H1 (cell line): ENCODE results near the gene UTP15. TPM values are rescaled to one million over a fixed set of nuclear protein-coding genes. Genes with fewer than 3 reads are reported as not detected.

Experiments used
- CTCF ChIA-PET: fragments of 300-600 bp; sonication (Branson Sonifier 250); formaldehyde crosslinking; loops from one replicate; lab custom pipeline; 2021; ENCODE audit not compliant: partially characterized antibody; lab: Charles Lee
- POLR2A ChIA-PET: fragments of 300-600 bp; sonication (Branson Sonifier 250); formaldehyde crosslinking; loops from one replicate; lab custom pipeline; 2021; ENCODE audit warnings: inconsistent platforms; ENCODE audit not compliant: partially characterized antibody; lab: Charles Lee
- DNase-seq, 2 experiments: peaks; one replicate each; pipeline versions ENCODE4 v3.0.0 to v3.0.0-alpha.2; 2010 to 2022; ENCODE audit warnings: low spot score in 2 of 2, low read depth in 1 of 2, mixed read lengths in 1 of 2
- FAIRE-seq: peaks from 2 replicates; lab custom pipeline; 2011; peaks lifted over from hg19 to GRCh38; lab: Jason Lieb, UNC
- H2AFZ ChIP-seq: 2 replicates; pipeline ENCODE4 v1.8.1; 2012; ENCODE audit warnings: low read length, inconsistent platforms
- H2AK5ac ChIP-seq: 2 replicates; pipeline ENCODE4 v1.6.1; 2013; ENCODE audit warnings: low read depth, low read length
- H2BK120ac ChIP-seq: replicated peaks from 2 replicates; pipeline ENCODE3; 2013; ENCODE audit warnings: low read depth, low read length, inconsistent platforms
- H2BK12ac ChIP-seq: 2 replicates; pipeline ENCODE4 v1.6.1; 2013; ENCODE audit warnings: low read depth, low read length
- H2BK15ac ChIP-seq: 2 replicates; pipeline ENCODE4 v1.6.1; 2013; ENCODE audit warnings: low read length
- H2BK20ac ChIP-seq: 2 replicates; pipeline ENCODE4 v1.6.1; 2013; ENCODE audit warnings: low read length
- H2BK5ac ChIP-seq: 2 replicates; pipeline ENCODE4 v1.6.1; 2013; ENCODE audit warnings: low read depth, low read length
- H3K14ac ChIP-seq: 2 replicates; pipeline ENCODE4 v1.6.1; 2013; ENCODE audit warnings: inconsistent platforms; ENCODE audit not compliant: insufficient read length
- H3K18ac ChIP-seq: 2 replicates; pipeline ENCODE4 v1.6.1; 2013; ENCODE audit warnings: low read length; ENCODE audit errors: extremely low read depth
- H3K23ac ChIP-seq: 2 replicates; pipeline ENCODE4 v1.6.1; 2013; ENCODE audit warnings: inconsistent platforms; ENCODE audit not compliant: insufficient read length
- H3K23me2 ChIP-seq: 2 replicates; pipeline ENCODE4 v1.6.1; 2013; ENCODE audit warnings: low read depth, low read length
- H3K27ac ChIP-seq: 2 replicates; pipeline ENCODE4 v1.6.1; 2011; ENCODE audit warnings: low read depth, low read length, inconsistent platforms
- H3K27me3 ChIP-seq, 4 experiments: replicated peaks in 1 of 4; 1 replicate in 1 of 4; 2 replicates in 3 of 4; pipeline versions ENCODE4 v1.6.1 to v1.8.1; 2011 to 2013; ENCODE audit warnings: low read length in 3 of 4, mild to moderate bottlenecking in 3 of 4, inconsistent platforms in 2 of 4, mixed read lengths in 2 of 4, moderate library complexity in 1 of 4; ENCODE audit not compliant: control insufficient read depth in 3 of 4, insufficient read depth in 3 of 4; ENCODE audit errors: extremely low read depth in 1 of 4
- H3K36me3 ChIP-seq, 4 experiments: 2 replicates each; pipeline versions ENCODE4 v1.6.1 to v1.8.1; 2011 to 2013; ENCODE audit warnings: mild to moderate bottlenecking in 4 of 4, low read length in 3 of 4, moderate library complexity in 2 of 4, control low read depth in 1 of 4, inconsistent platforms in 1 of 4; ENCODE audit not compliant: insufficient read depth in 4 of 4, control insufficient read depth in 2 of 4
- H3K4ac ChIP-seq: replicated peaks from 2 replicates; pipeline ENCODE3; 2013; ENCODE audit warnings: low read length, low read depth, mixed read lengths, inconsistent platforms; ENCODE audit not compliant: insufficient read length
- H3K4me1 ChIP-seq, 4 experiments: replicated peaks in 1 of 4; 1 replicate in 1 of 4; 2 replicates in 3 of 4; pipeline versions ENCODE4 v1.6.1 to v1.8.1; 2011 to 2013; ENCODE audit warnings: low read length in 3 of 4, inconsistent platforms in 2 of 4, mixed read lengths in 1 of 4; ENCODE audit not compliant: insufficient read depth in 4 of 4, control insufficient read depth in 3 of 4
- H3K4me2 ChIP-seq, 2 experiments: 2 replicates each; pipeline versions ENCODE4 v1.6.1 to v1.8.1; 2011 to 2013; ENCODE audit warnings: low read depth in 2 of 2, low read length in 2 of 2, control low read depth in 1 of 2, inconsistent platforms in 1 of 2, mild to moderate bottlenecking in 1 of 2; ENCODE audit not compliant: insufficient read depth in 1 of 2
- H3K4me3 ChIP-seq, 4 experiments: fragments of 200-600, 300-600 bp in 1 of 4; sonication (generic), shearing (Covaris generic), sonication (Bioruptor Twin) in 1 of 4; 2 replicates each; pipeline versions ENCODE4 v1.5.1 to v1.8.1; 2011 to 2016; ENCODE audit warnings: low read length in 4 of 4, low read depth in 3 of 4, control low read depth in 2 of 4, inconsistent platforms in 2 of 4, mild to moderate bottlenecking in 2 of 4, mixed read lengths in 1 of 4, moderate library complexity in 1 of 4; ENCODE audit not compliant: insufficient read depth in 2 of 4; ENCODE audit errors: extremely low read depth in 1 of 4
- H3K56ac ChIP-seq: replicated peaks from 2 replicates; pipeline ENCODE3; 2013; ENCODE audit warnings: low read depth, mild to moderate bottlenecking, mixed read lengths, low read length, inconsistent platforms; ENCODE audit not compliant: insufficient read length
- H3K79me1 ChIP-seq: 2 replicates; pipeline ENCODE4 v1.6.1; 2013; ENCODE audit warnings: low read depth, low read length, control low read depth
- H3K79me2 ChIP-seq, 2 experiments: 2 replicates each; pipeline versions ENCODE4 v1.6.1 to v1.8.1; 2012 to 2013; ENCODE audit warnings: low read length in 2 of 2, mild to moderate bottlenecking in 2 of 2, inconsistent platforms in 1 of 2; ENCODE audit not compliant: insufficient read depth in 2 of 2, control insufficient read depth in 1 of 2
- H3K9ac ChIP-seq, 4 experiments: replicated peaks in 1 of 4; 1 replicate in 1 of 4; 2 replicates in 3 of 4; pipeline versions ENCODE4 v1.6.1 to v1.8.1; 2011 to 2013; ENCODE audit warnings: low read depth in 3 of 4, low read length in 3 of 4, control low read depth in 2 of 4, mild to moderate bottlenecking in 2 of 4, moderate library complexity in 2 of 4, inconsistent platforms in 1 of 4; ENCODE audit errors: extremely low read depth in 1 of 4
- H3K9me3 ChIP-seq, 2 experiments: 2 replicates each; pipeline versions ENCODE4 v1.6.1 to v1.8.1; 2012 to 2013; ENCODE audit warnings: mild to moderate bottlenecking in 2 of 2, moderate library complexity in 2 of 2, control low read depth in 1 of 2, inconsistent platforms in 1 of 2, low read depth in 1 of 2, low read length in 1 of 2, mixed read lengths in 1 of 2; ENCODE audit not compliant: insufficient read depth in 2 of 2
- H4K20me1 ChIP-seq, 2 experiments: replicated peaks in 1 of 2; 2 replicates each; pipeline versions ENCODE3 to v1.8.1; 2011 to 2013; ENCODE audit warnings: inconsistent platforms in 2 of 2, low read length in 2 of 2, mild to moderate bottlenecking in 1 of 2; ENCODE audit not compliant: insufficient read depth in 2 of 2, control insufficient read depth in 1 of 2
- H4K5ac ChIP-seq: 2 replicates; pipeline ENCODE4 v1.6.1; 2013; ENCODE audit warnings: low read length, low read depth, mixed read lengths, inconsistent platforms; ENCODE audit not compliant: insufficient read length
- H4K8ac ChIP-seq: 2 replicates; pipeline ENCODE4 v1.8.0; 2013; ENCODE audit warnings: mild to moderate bottlenecking, moderate library complexity, low read length, inconsistent platforms; ENCODE audit not compliant: insufficient read depth; ENCODE audit errors: extremely low read depth
- H4K91ac ChIP-seq: replicated peaks from 2 replicates; pipeline ENCODE3; 2013; ENCODE audit warnings: low read length, mixed read lengths, inconsistent platforms; ENCODE audit not compliant: insufficient read length
- GABPA ChIP-seq: IDR thresholded peaks from 2 replicates; pipeline ENCODE4 v1.6.1; 2011; ENCODE audit warnings: mild to moderate bottlenecking, low read length, moderate library complexity, borderline replicate concordance; ENCODE audit not compliant: insufficient read depth
- GTF2F1 ChIP-seq: IDR thresholded peaks from 2 replicates; pipeline ENCODE4 v1.6.1; 2012; ENCODE audit warnings: low read depth, low read length, improper control_type of control experiment, borderline replicate concordance
- POU5F1 ChIP-seq: IDR thresholded peaks from 2 replicates; pipeline ENCODE4 v1.6.1; 2011; ENCODE audit warnings: low read depth, mild to moderate bottlenecking, low read length, moderate library complexity
- SAP30 ChIP-seq: fragments of 300-600 bp; sonication (generic); IDR thresholded peaks from 2 replicates; pipeline ENCODE4 v1.7.1; 2012; ENCODE audit warnings: low read length, moderate library complexity, mild to moderate bottlenecking, inconsistent platforms; ENCODE audit not compliant: insufficient read depth, insufficient replicate concordance
- SP2 ChIP-seq: IDR thresholded peaks from 2 replicates; pipeline ENCODE4 v1.6.1; 2012; ENCODE audit warnings: mild to moderate bottlenecking, low read length, inconsistent platforms
- SP4 ChIP-seq: IDR thresholded peaks from 2 replicates; pipeline ENCODE4 v1.6.1; 2012; ENCODE audit warnings: low read length, inconsistent platforms
- TEAD4 ChIP-seq: IDR thresholded peaks from 2 replicates; pipeline ENCODE4 v1.6.1; 2012; ENCODE audit warnings: low read depth, low read length, inconsistent platforms, mixed read lengths
- ZNF274 ChIP-seq: IDR thresholded peaks from 2 replicates; pipeline ENCODE4 v1.7.0; 2012; ENCODE audit warnings: low read length, borderline replicate concordance; ENCODE audit errors: extremely low read depth
- WGBS, 2 experiments: shearing (Covaris generic) in 1 of 2; methylation state at CpG; one replicate each; pipeline versions ENCODE4 v1.1.6 to v1.1.7; 2013 to 2015; ENCODE audit warnings: low lambda C conversion rate in 2 of 2, mixed read lengths in 2 of 2, inconsistent platforms in 1 of 2, low coverage in 1 of 2, missing lambda C conversion rate in 1 of 2; ENCODE audit not compliant: insufficient replicate concordance in 2 of 2, insufficient coverage in 1 of 2, insufficient read length in 1 of 2; ENCODE audit errors: extremely low coverage in 1 of 2, missing lambda C conversion rate in 1 of 2; 5-methylcytosine and 5-hydroxymethylcytosine counted together
- polyA plus RNA-seq, 7 experiments: library from polyadenylated mRNA; depleted of rRNA in 3 of 7; stranded (reverse) in 5 of 7; unstranded in 2 of 7; fragments of >200 nt in 5 of 7; fragments of 200-250 nt in 2 of 7; gene quantifications; 1 replicate in 5 of 7; 2 replicates in 1 of 7; 4 replicates in 1 of 7; pipeline versions ENCODE4 v1.2.1 to v1.2.3, GENCODE V29; 2011 to 2013; ENCODE audit warnings: missing spikeins in 2 of 7, mixed read lengths in 2 of 7
- total RNA-seq: library from RNA; stranded (reverse); fragmentation: NEBNext Ultra II Directional; extraction: Animal tissue kit (Norgen Biotek cat#: 25700); gene quantifications from 2 replicates; pipeline ENCODE4 v1.2.1, GENCODE V29; 2021

UTP15 gene
- total and polyA plus RNA-seq, 2 of the 8 experiments (the other 6 are each of a cell fraction or from before 2014, with no cell fraction given), result 14.3 to 33.6 TPM

DNA sequence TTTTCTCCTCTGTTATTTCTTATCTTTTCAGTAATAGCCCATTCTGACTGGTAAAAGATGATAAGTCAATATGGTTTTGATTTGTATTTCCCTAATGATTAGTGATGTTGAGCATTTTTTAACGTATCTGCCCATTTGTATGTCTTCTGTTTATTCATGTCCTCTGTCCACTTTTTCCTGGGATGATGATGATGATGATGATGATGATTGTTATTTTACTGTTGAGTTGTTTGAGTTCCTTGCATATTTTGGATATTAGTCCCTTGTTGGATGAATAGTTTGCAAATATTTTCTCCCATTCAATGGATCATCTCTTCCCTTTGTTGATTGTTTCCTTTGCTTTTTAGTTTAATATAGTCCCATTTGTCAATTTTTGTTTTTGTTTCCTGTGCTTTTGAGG, 27.0 kb downstream of the UTP15 start:
- H3K23me2 ChIP-seq, result no peaks in the 10 kb centered on the region
- no peak for FAIRE-seq
- no peaks in the 10 kb centered on the region for H3K36me3 ChIP-seq
- no peak overlapping the region for H3K14ac ChIP-seq
- no peak overlapping the region for H3K9ac ChIP-seq
- POLR2A ChIA-PET, result no interaction called here
- H4K8ac ChIP-seq, result no peak overlapping the region
- TF ChIP-seq SAP30, result no peak
- TF ChIP-seq GTF2F1, result no peak
- TF ChIP-seq POU5F1, result no peak
- no peak for TF ChIP-seq SP4
- TF ChIP-seq ZNF274, result no peak
- no peak for TF ChIP-seq TEAD4
- no peak for TF ChIP-seq GABPA
- no peak for TF ChIP-seq SP2
- TF ChIP-seq, all 59 proteins: peak for 0
- Histone ChIP-seq H3K79me2 (no peaks in the 10 kb centered on the region), H4K91ac (no peak overlapping the region), H3K27ac (no peak overlapping the region), H3K23ac (no peak overlapping the region), H3K79me1 (no peaks in the 10 kb centered on the region), H4K5ac (no peak overlapping the region), H2BK120ac (no peak overlapping the region), H3K4me3 (no peak overlapping the region), H3K27me3 (no peaks in the 10 kb centered on the region), H2BK15ac (no peak overlapping the region), H3K4me2 (no peak overlapping the region), H2BK5ac (no peak overlapping the region), H3K56ac (no peak overlapping the region), H3K4ac (no peak overlapping the region), H3K18ac (no peak overlapping the region), H3K4me1 (no peaks in the 10 kb centered on the region), H2AFZ (no peak overlapping the region), H4K20me1 (no peaks in the 10 kb centered on the region), H3K9me3 (no peaks in the 10 kb centered on the region), H2BK20ac (no peak overlapping the region), H2BK12ac (no peak overlapping the region), H2AK5ac (no peak overlapping the region)
- DNase-seq, result no peak
- 89% methylated on average over 1 of the region's 1 CpG; no CpG with 5 or more reads in 1 of the 2 experiments for WGBS, 2 experiments
- CTCF ChIA-PET, result interaction anchor here (1.0 to 9.5 kb wide), 6 partner anchors 10 to 220 kb away, joined by 3 to 254 read pairs (median 6); no protein-coding TSS in a partner anchor
